RWPE1 (cell line): ENCODE measurements around the gene PRKAA1.

Source experiments
- CTCF ChIA-PET: fragments of 350-600 bp; sonication (Branson Sonifier 250); formaldehyde crosslinking; extraction: SDS; loops from one replicate; lab custom pipeline; 2021; lab: Yijun Ruan, JAX
- POLR2A ChIA-PET: fragments of 400-600 bp; formaldehyde crosslinking; extraction: SDS; loops from one replicate; lab custom pipeline; 2020; ENCODE audit warnings: antibody characterized with exemption; ENCODE audit not compliant: low non-redundant PET; lab: Yijun Ruan, JAX
- DNase-seq: peaks from one replicate; pipeline ENCODE4 v3.0.0; 2012; ENCODE audit warnings: low spot score
- H3K27ac ChIP-seq: fragments of 450-650 bp; 2 replicates; pipeline ENCODE4 v1.5.1; 2017
- CTCF ChIP-seq: fragments of 450-650 bp; conservative IDR thresholded peaks from 2 replicates; pipeline ENCODE4 v1.5.1; 2017; ENCODE audit warnings: low read depth, mild to moderate bottlenecking

PRKAA1 gene

GRCh38 chr5:40838086-40838485 lies 39.9 kb upstream of the PRKAA1 start:
- H3K27ac ChIP-seq, result no peak overlapping the region
- no peak for TF ChIP-seq CTCF
- DNase-seq, result no peak
- ChIA-PET POLR2A (no interaction called here), CTCF (interaction anchor here (0.7 kb wide), 1 partner anchor 158 kb away, joined by 4 read pairs; no protein-coding TSS in a partner anchor)

- peak; percentile 97 for DNase-seq
- POLR2A ChIA-PET, result no interaction called here
- TF ChIP-seq CTCF, result no peak
- CTCF ChIA-PET, result interaction anchor here (0.6 kb wide), 1 partner anchor 1619 kb away, joined by 3 read pairs; no protein-coding TSS in a partner anchor
- peak within 1 kb of the TSS; percentile 98 for H3K27ac ChIP-seq
Observed at GRCh38 chr5:40834849-40835787, 36.9 kb upstream of the PRKAA1 start, which contains the start of gene RPL37. Gene RPL37 (minus strand): TSS chr5:40835222. CDS start chr5:40835185, 37 bp downstream.

GRCh38 chr5:40834391-40834848 lies 36.2 kb upstream of the PRKAA1 start:
- POLR2A ChIA-PET, result no interaction called here
- no peak for TF ChIP-seq CTCF
- peak overlapping the region; percentile 98 for H3K27ac ChIP-seq
- CTCF ChIA-PET, result no interaction called here
- no peak for DNase-seq

GRCh38 chr5:40833712-40834229 lies 35.6 kb upstream of the PRKAA1 start:
- CTCF ChIA-PET, result no interaction called here
- POLR2A ChIA-PET, result no interaction called here
- H3K27ac ChIP-seq, result peak overlapping the region; percentile 98
- no peak for TF ChIP-seq CTCF
- DNase-seq, result no peak

GRCh38 chr5:40832345-40832744 lies 34.2 kb upstream of the PRKAA1 start:
- CTCF ChIA-PET, result no interaction called here
- DNase-seq, result no peak
- no peak overlapping the region for H3K27ac ChIP-seq
- POLR2A ChIA-PET, result interaction anchor here (0.5 to 1.2 kb wide), 2 partner anchors 9 to 805 kb away, joined by 3 read pairs; no protein-coding TSS in a partner anchor
- TF ChIP-seq CTCF, result no peak
